GM21515 (cell line): ENCODE measurements around the gene CSN3.
"Not testable (repeated sequence)": the region's sequence is repeated elsewhere in the genome, so short reads cannot be mapped to it uniquely, and the experiment has no call there.

ENCODE experiments used
- ATAC-seq: cut with Tn5 transposase; IDR thresholded peaks from one replicate; pipeline ENCODE4 v1.9.1; 2021; ENCODE audit not compliant: unreplicated experiment

The CSN3 gene

GRCh38 chr4:70242297-70242696, at the start of gene CSN3:
Gene CSN3 (plus strand): TSS chr4:70242597. CDS start chr4:70244820, 2,223 bp downstream.
- ATAC-seq = not testable (repeated sequence)

GRCh38 chr4:70192895-70193294, 49.5 kb upstream of the CSN3 start:
- no peak for ATAC-seq

GRCh38 chr4:70195425-70195824, 47.0 kb upstream of the CSN3 start, which contains the start of gene ODAM:
Gene ODAM (plus strand): TSS chr4:70195725. CDS start chr4:70196544, 819 bp downstream.
- ATAC-seq = no peak

- ATAC-seq = no peak
These were observed 45.5 kb upstream of the CSN3 start for GRCh38 chr4:70196857-70197256.

GRCh38 chr4:70197842-70198241, 44.6 kb upstream of the CSN3 start:
- no peak for ATAC-seq

- no peak for ATAC-seq
These were observed 38.8 kb upstream of the CSN3 start for GRCh38 chr4:70203601-70204000.

GRCh38 chr4:70212752-70213151, 29.6 kb upstream of the CSN3 start:
- not testable (repeated sequence) for ATAC-seq

- ATAC-seq = not testable (repeated sequence)
These were observed 26.3 kb upstream of the CSN3 start for GRCh38 chr4:70216109-70216508.

GRCh38 chr4:70216550-70216949, 25.8 kb upstream of the CSN3 start:
- not testable (repeated sequence) for ATAC-seq

GRCh38 chr4:70221389-70221788, 21.0 kb upstream of the CSN3 start:
- ATAC-seq = not testable (repeated sequence)

- ATAC-seq = not testable (repeated sequence)
These were observed 20.6 kb upstream of the CSN3 start for GRCh38 chr4:70221818-70222217.

- ATAC-seq = no peak
These were observed 16.6 kb upstream of the CSN3 start, which contains the start of gene FDCSP for GRCh38 chr4:70225824-70226223. Gene FDCSP (plus strand): TSS chr4:70226124. CDS start chr4:70231195, 5,071 bp downstream.

- no peak for ATAC-seq
These were observed 6.3 kb upstream of the CSN3 start for GRCh38 chr4:70236125-70236524.

GRCh38 chr4:70239131-70239883, 3.1 kb upstream of the CSN3 start:
- no peak for ATAC-seq

- no peak for ATAC-seq
These were observed 2.4 kb upstream of the CSN3 start for GRCh38 chr4:70239884-70240591.

- no peak for ATAC-seq
These were observed 694 bp downstream of the CSN3 start for GRCh38 chr4:70243091-70243490.

- no peak for ATAC-seq
These were observed 9.0 kb downstream of the CSN3 start for GRCh38 chr4:70251250-70251944.

GRCh38 chr4:70251945-70252277, 9.5 kb downstream of the CSN3 start:
- no peak for ATAC-seq

- ATAC-seq = no peak
These were observed 27.3 kb downstream of the CSN3 start for GRCh38 chr4:70269674-70270073.

GRCh38 chr4:70277121-70277520, 34.7 kb downstream of the CSN3 start:
- ATAC-seq = no peak

GRCh38 chr4:70280567-70280966, 38.2 kb downstream of the CSN3 start:
- no peak for ATAC-seq

- no peak for ATAC-seq
These were observed 46.3 kb downstream of the CSN3 start for GRCh38 chr4:70288651-70289050.
